IPS-15b (cell line): ENCODE measurements around the gene TMPRSS6.
A peak's percentile ranks its signal among the peaks of the same experiment; 100 is the strongest.

Experiments used
- H3K27me3 ChIP-seq: one replicate; pipeline ENCODE4 v1.6.1; 2013; ENCODE audit warnings: low read length; ENCODE audit not compliant: control insufficient read depth, insufficient read depth
- H3K36me3 ChIP-seq: one replicate; pipeline ENCODE4 v1.6.1; 2013; ENCODE audit warnings: low read length; ENCODE audit not compliant: control insufficient read depth, insufficient read depth
- H3K4me1 ChIP-seq: one replicate; pipeline ENCODE4 v1.6.1; 2013; ENCODE audit warnings: mild to moderate bottlenecking, low read length; ENCODE audit not compliant: control insufficient read depth, insufficient read depth
- H3K4me3 ChIP-seq: one replicate; pipeline ENCODE4 v1.5.1; 2013; ENCODE audit warnings: low read depth, low read length
- H3K9ac ChIP-seq: one replicate; pipeline ENCODE4 v1.6.1; 2013; ENCODE audit warnings: low read depth, mild to moderate bottlenecking, low read length
- H3K9me3 ChIP-seq: one replicate; pipeline ENCODE4 v1.6.1; 2013; ENCODE audit warnings: mild to moderate bottlenecking, low read length; ENCODE audit not compliant: control insufficient read depth, insufficient read depth

Gene TMPRSS6

DNA sequence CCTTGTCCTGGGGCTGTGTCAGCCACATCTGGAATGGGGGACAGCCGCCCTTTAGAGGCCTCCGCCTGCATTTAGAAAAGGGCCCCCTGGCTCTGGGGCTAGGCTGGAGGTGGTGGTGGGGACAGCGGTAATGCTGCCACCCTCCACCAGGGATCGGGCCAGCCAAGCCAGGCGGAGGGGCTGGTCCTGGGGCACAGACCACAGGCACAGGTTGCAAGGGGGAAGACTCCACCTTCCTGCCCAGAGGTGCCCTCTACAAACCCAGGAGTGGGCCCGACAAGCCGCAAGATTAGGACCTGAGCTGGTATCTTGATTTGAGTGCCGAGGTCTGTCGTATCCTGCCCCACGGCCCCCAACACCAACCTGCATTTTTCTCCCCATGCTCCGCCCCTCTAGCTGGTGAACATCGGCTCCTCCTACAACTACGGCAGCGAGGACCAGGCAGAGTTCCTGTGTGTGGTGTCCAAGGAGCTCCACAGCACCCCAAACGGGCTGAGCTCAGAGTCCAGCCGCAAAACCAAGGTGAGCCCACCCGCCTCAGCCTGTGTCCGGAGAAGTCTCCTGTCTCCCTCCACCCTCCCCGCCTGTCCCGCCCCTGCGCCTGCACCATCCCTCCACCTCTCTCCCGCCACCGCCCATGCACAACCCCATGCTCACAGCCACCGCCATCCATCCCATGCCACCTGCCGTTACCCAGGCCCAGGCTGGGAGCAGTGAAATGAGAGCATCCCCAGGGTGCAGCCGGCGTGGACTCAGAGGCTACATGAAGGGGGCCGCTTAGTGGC, 50.4 kb downstream of the TMPRSS6 start:
- H3K27me3 ChIP-seq, result no peaks in the 10 kb centered on the region
- no peak overlapping the region for H3K4me3 ChIP-seq
- H3K9ac ChIP-seq, result no peak overlapping the region
- no peaks in the 10 kb centered on the region for H3K9me3 ChIP-seq
- peaks cover 2% of the 10 kb centered on the region for H3K4me1 ChIP-seq
- H3K36me3 ChIP-seq, result peaks cover 38% of the 10 kb centered on the region

DNA sequence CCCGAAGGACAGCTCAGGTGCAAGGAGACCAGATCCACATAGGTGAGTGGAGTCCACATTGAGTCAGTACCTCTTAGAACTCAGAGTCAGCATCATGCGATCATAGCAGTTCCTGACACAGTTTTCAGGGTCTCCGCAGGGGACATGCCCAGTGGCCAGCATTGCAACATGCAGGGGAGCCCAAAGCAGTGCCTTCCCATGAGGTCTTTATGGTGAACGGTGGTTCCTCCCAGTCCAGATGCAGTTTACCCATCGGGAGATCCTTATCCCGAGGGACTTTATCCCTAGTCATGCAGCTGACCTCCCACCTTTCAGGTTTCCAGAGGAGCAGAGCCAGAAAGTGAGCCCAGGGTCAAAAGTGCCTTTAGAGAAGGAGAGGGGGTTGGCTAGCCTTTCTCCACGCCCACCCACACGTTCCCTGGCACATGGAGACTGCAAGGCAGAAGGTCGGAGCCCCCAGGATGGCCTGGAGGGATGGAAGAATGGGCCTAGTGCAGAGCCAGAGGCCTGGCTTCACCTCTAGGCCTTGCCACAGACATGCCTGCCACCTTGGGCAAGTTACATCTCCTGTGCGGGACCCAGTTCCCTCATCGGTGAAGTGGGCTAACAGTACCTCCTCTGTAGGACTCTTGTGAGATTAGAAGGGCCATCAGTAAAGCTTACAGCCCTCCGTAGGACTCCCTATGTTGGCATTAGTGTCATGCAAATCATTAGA, 51.6 kb downstream of the TMPRSS6 start:
- Histone ChIP-seq H3K36me3 (peaks cover 40% of the 10 kb centered on the region), H3K4me1 (peaks cover 2% of the 10 kb centered on the region), H3K9ac (no peak overlapping the region)

DNA sequence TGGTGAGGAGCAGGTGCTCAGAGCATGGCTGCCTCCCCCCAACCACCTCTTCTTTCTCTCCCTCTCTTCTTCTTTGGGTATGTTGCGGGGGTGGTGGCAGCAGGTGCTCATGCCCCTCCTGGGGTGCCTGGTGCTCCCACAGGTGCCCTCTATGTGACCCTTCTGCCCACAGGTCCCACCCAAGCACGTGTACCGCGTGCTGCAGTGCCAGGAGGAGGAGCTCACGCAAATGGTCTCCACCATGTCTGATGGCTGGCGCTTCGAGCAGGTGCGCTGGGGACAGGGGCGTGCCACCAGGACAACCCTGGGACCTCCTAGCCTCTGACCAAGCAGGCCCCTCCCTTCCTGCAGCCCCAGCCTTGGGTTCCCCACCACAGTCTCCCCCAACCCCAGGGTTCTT, 52.3 kb downstream of the TMPRSS6 start:
- no peaks in the 10 kb centered on the region for H3K27me3 ChIP-seq
- H3K9ac ChIP-seq, result no peak overlapping the region
- H3K36me3 ChIP-seq, result peaks cover 40% of the 10 kb centered on the region
- no peaks in the 10 kb centered on the region for H3K9me3 ChIP-seq
- H3K4me1 ChIP-seq, result no peaks in the 10 kb centered on the region
- no peak overlapping the region for H3K4me3 ChIP-seq

More for the DNA sequence above, 51.6 kb downstream of the TMPRSS6 start:
- Histone ChIP-seq H3K4me3 (no peak overlapping the region), H3K9me3 (no peaks in the 10 kb centered on the region), H3K27me3 (no peaks in the 10 kb centered on the region)

DNA sequence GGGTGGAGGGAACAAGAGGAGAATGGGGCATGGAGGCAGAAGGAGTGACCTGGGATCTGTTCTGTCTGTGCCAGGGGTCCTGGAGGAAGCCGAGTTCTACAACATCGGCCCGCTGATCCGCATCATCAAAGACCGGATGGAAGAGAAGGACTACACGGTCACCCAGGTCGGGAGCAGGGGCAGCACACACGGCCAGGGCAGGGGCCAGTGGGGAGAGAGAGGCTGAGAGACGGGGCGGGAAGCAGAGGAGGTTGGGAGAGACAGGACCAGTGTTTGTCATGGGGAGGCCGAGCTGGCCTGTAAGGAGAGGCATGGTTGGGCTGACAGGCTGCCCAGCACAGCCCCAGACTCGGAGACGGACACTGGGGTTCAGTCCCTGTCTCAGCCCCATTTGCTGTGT, 53.3 kb downstream of the TMPRSS6 start:
- no peaks in the 10 kb centered on the region for H3K27me3 ChIP-seq
- no peaks in the 10 kb centered on the region for H3K9me3 ChIP-seq
- H3K4me3 ChIP-seq, result no peak overlapping the region
- H3K36me3 ChIP-seq, result peaks cover 39% of the 10 kb centered on the region
- no peaks in the 10 kb centered on the region for H3K4me1 ChIP-seq
- no peak overlapping the region for H3K9ac ChIP-seq

DNA sequence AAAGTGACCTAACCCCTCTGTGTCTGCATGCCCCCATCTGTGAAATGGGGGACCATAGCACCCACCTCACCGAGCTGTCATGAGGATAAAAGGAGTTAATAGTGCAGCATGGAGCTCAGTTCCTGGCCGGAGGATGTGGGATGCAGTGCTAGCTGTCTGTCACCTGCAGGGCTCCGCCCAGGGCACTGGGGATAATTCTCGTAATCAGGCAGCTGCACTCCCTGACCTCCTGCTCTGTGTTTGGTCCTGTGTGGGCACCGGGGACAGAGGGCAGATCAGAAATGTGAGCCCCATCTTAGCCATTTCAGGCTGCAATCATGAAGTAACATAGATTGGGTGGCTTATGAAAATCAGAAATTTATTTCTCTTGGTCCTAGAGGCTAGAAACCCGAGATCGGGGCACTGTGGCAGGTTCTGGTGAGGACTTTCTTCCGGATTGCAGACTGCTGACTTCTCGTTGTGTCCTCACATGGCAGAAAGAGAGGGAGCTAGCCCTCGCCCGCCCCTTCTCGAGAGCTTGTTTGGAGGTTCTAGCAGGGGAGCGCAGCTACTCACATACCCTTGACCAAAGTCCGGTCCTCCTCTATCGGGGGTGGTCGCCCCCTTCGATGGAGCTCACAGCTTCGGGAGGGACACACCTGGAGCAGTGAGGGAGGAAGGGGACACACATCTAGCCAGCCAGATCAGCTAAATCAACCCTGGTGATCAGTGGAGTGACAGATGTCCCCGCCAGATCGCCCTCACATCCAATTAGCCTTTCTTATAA, 54.7 kb downstream of the TMPRSS6 start:
- Histone ChIP-seq H3K4me1 (no peaks in the 10 kb centered on the region), H3K4me3 (no peak overlapping the region), H3K9ac (no peak overlapping the region), H3K9me3 (no peaks in the 10 kb centered on the region), H3K36me3 (peaks cover 33% of the 10 kb centered on the region), H3K27me3 (peaks cover 4% of the 10 kb centered on the region)

DNA sequence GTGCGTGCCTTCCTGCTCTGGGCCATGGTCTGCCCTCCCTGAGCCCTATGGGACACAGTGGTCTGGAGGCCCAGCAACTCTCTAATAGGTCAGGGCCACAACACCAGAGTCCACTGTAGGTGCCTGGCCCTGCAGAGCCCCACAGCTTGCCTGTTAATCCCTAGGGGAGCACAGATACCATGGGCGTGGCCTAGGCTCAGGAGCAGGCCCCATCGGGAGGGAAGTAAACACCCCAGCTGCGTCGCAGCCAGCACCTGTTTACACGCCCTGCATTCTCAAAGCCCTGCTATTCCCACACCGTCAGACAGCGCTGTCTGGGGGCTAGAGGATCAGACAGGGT, 55.5 kb downstream of the TMPRSS6 start:
- Histone ChIP-seq H3K4me3 (no peak overlapping the region), H3K4me1 (no peaks in the 10 kb centered on the region), H3K27me3 (peaks cover 4% of the 10 kb centered on the region), H3K36me3 (peaks cover 27% of the 10 kb centered on the region), H3K9me3 (no peaks in the 10 kb centered on the region), H3K9ac (no peak overlapping the region)

DNA sequence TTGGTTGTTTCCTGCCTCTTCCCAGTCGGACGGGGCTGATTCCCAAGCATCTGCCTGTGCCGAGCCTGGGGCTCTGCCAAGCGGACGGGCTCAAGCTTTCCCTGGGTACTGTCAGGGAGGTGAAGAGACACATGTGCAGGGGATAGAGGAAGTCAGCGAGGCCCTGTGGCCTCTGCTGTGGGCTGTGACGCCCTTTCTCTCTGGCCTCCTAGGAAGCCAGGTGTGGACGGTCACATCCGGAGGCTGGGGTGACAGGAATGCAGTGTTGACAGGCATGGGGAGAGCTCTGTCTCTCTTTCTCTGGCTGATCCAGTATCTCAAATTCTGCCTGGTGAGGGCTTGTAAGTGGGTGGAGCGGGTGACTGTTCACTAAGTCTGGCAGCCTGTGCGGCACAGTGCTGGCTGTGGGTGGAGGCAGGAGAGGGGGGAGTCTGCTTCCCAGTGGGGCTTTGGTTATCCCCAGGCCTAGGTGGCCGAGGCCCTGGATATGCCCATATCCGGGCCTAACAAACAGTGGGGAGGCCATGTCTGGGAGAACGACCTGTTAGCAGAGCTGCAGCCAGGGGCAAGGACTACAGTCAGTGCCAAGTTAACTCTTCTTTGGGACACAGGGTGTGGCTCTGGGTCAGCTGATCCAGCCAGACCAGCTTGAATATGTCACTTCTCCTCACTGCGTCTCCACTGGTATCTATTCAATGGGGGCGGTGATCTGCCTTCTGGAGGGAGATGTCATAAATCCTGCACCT, 56.0 kb downstream of the TMPRSS6 start:
- H3K9me3 ChIP-seq, result no peaks in the 10 kb centered on the region
- H3K36me3 ChIP-seq, result peaks cover 22% of the 10 kb centered on the region
- H3K4me3 ChIP-seq, result no peak overlapping the region
- H3K27me3 ChIP-seq, result peaks cover 4% of the 10 kb centered on the region
- no peaks in the 10 kb centered on the region for H3K4me1 ChIP-seq
- no peak overlapping the region for H3K9ac ChIP-seq

DNA sequence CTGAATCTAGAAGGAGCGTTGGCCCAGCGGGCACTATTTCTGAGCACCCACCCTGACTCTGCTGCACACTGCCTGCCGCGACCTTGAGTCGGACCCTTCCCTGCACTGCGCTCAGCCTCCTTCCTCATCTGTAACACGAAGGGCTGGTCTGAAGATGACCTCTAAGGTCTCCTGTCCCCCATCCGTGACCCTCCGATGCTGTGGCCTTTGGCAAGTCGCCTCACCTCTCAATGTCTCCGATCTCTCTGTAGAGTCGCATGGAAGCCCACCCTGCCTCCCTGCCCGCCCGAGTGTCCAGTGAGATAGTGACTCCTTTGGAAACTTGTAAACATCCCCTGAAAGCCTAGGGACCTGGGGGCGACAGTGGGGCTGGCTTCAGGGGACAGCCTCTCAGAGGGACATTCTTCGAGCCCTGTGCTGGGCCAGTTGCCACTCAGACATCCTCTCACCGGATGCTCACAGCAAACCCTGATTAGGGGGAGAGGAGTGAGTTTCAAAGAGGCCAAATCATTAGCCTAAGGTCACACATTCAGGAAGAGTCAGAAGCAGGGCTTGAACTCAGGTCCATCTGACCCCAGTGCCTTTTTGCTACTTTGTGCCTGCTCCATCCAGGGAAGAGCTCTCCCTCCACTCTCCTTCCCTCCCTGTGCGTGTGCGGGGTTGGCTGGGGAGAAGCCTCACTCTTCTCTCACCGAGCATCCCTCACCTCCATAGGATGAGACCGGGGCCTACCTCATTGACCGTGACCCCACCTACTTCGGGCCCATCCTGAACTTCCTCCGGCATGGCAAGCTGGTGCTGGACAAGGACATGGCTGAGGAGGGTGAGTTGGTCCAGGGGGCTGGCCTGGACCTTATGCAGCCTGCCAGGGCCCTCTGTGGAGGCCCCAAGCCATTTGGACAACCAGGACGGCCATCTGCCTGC, 56.9 kb downstream of the TMPRSS6 start:
- peak overlapping the region; percentile 79 for H3K4me3 ChIP-seq
- peaks cover 15% of the 10 kb centered on the region for H3K36me3 ChIP-seq
- H3K9ac ChIP-seq, result no peak overlapping the region
- H3K9me3 ChIP-seq, result no peaks in the 10 kb centered on the region
- H3K27me3 ChIP-seq, result peaks cover 4% of the 10 kb centered on the region
- H3K4me1 ChIP-seq, result no peaks in the 10 kb centered on the region

DNA sequence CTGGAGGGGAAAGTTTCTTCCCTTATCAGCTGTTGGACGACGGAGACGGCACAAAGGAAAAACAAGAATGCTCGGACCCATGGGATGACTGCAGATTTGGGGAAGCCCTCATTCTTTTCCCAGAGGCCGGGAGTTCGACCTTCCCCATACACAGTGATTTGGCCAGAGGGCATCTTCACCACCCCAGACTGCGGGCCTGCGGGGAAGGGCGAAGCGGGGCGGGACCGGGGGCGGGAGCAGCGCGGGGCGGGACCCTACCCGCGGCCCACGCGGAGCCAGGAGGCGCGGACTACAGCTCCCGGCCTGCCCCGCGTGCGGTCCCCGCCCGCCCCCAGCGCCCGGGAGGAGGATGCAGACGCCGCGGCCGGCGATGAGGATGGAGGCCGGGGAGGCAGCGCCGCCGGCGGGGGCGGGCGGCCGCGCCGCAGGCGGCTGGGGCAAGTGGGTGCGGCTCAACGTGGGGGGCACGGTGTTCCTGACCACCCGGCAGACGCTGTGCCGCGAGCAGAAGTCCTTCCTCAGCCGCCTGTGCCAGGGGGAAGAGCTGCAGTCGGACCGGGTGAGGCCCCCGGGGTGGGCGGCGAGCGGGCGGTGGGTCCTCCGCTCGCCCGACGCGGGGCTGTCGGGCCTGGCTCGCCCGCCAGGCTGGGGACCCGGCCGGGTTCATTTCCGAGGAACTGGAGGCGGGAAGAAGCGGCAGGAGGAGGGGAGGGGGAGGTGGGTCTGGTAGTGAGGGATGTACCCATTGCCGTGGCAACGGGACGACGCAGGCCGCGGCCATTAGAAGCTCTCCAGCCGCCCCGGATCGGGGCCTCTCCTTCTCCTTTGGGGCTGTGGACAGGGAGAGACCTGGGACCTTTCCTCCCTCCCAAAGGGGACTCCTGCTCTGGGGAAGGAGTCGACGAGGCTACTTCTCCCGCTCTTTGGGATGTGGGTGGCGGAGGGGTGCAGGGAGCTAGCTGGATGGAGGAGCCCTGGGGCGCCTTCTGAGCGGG, 57.8 kb downstream of the TMPRSS6 start, which contains the start of gene KCTD17:
Gene KCTD17, plus strand, starts transcription at position 352 of the 995 bp plus-strand sequence. Its CDS starts 19 bp downstream, at position 371.
- Histone ChIP-seq H3K36me3 (peaks cover 8% of the 10 kb centered on the region), H3K4me3 (peak within 1 kb of the TSS; percentile 79), H3K27me3 (peaks cover 4% of the 10 kb centered on the region), H3K4me1 (no peaks in the 10 kb centered on the region), H3K9me3 (no peaks in the 10 kb centered on the region), H3K9ac (no peak within 1 kb of the TSS)

DNA sequence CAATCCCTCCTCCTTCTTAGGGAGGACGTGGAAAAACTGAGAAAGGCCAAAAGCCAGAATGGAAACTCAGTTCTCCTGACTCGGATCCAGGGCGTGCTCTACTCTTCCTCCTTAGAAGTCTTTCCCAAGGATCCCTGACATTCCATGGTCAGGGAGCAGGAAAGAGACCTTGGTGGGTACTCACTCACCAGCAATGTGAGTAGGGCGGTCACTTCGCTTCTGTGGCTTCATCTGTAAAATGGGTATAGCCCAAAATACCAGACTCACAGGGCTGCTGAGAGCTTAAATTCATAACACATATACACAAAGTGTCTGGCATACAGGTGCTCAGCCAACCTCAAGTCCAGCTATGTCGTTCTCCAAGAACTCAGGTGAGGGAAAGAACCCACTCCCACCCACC, 58.6 kb downstream of the TMPRSS6 start:
- no peaks in the 10 kb centered on the region for H3K9me3 ChIP-seq
- no peak overlapping the region for H3K9ac ChIP-seq
- H3K36me3 ChIP-seq, result peaks cover 4% of the 10 kb centered on the region
- no peaks in the 10 kb centered on the region for H3K4me1 ChIP-seq
- no peak overlapping the region for H3K4me3 ChIP-seq
- H3K27me3 ChIP-seq, result peaks cover 4% of the 10 kb centered on the region
